SU-DHL-6 (cell line): ENCODE data around the gene NLGN1.

ENCODE experiments used
- EZH2phosphoT487 ChIP-seq: fragments of 200-600 bp; sonication (generic), shearing (Covaris generic); conservative IDR thresholded peaks from 2 replicates; pipeline ENCODE4 v1.6.1; 2018; ENCODE audit warnings: mild to moderate bottlenecking, antibody characterized with exemption, low read length, moderate library complexity, mixed read lengths
- TF ChIP-seq, protein P1 (sequence below): fragments of 200-600 bp; sonication (generic); IDR thresholded peaks from one replicate; pipeline ENCODE4 v1.5.1; 2017; ENCODE audit warnings: antibody characterized with exemption, mild to moderate bottlenecking, low read length, moderate library complexity; ENCODE audit not compliant: insufficient read depth, poor library complexity, severe bottlenecking

- TF ChIP-seq, protein P1, sequence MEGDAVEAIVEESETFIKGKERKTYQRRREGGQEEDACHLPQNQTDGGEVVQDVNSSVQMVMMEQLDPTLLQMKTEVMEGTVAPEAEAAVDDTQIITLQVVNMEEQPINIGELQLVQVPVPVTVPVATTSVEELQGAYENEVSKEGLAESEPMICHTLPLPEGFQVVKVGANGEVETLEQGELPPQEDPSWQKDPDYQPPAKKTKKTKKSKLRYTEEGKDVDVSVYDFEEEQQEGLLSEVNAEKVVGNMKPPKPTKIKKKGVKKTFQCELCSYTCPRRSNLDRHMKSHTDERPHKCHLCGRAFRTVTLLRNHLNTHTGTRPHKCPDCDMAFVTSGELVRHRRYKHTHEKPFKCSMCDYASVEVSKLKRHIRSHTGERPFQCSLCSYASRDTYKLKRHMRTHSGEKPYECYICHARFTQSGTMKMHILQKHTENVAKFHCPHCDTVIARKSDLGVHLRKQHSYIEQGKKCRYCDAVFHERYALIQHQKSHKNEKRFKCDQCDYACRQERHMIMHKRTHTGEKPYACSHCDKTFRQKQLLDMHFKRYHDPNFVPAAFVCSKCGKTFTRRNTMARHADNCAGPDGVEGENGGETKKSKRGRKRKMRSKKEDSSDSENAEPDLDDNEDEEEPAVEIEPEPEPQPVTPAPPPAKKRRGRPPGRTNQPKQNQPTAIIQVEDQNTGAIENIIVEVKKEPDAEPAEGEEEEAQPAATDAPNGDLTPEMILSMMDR, result no peak
- no peak for TF ChIP-seq EZH2phosphoT487
Observed at GRCh38 chr3:173403376-173403775, 5.8 kb downstream of the NLGN1 start.
